HEK293 (cell line): ENCODE results near the gene TLE3.

ENCODE experiments used
- CTCF ChIA-PET: fragments of 350-600 bp; formaldehyde crosslinking; extraction: SDS; loops from one replicate; lab custom pipeline; 2021; ENCODE audit warnings: antibody characterized with exemption; lab: Yijun Ruan, JAX
- POLR2A ChIA-PET: fragments of 300-600 bp; formaldehyde crosslinking; extraction: SDS; loops from one replicate; lab custom pipeline; 2020; ENCODE audit warnings: antibody characterized with exemption, inconsistent platforms; lab: Yijun Ruan, JAX
- H3K27ac ChIP-seq: fragments of 200-500 bp; sonication (Bioruptor generic); 2 replicates; pipeline ENCODE4 v1.5.1; 2014; ENCODE audit warnings: low read depth, low read length, control low read depth, inconsistent platforms; ENCODE audit errors: extremely low read depth
- H3K36me3 ChIP-seq, 2 experiments: fragments of 200-500 bp in 1 of 2; sonication (Bioruptor generic) in 1 of 2; 1 replicate in 1 of 2; 2 replicates in 1 of 2; pipeline ENCODE4 v1.5.1; 2014 to 2017; ENCODE audit warnings: inconsistent platforms in 2 of 2, low read length in 2 of 2; ENCODE audit not compliant: control insufficient read depth in 2 of 2, insufficient read depth in 1 of 2
- H3K4me1 ChIP-seq: fragments of 200-500 bp; sonication (Bioruptor generic); 2 replicates; pipeline ENCODE4 v1.5.1; 2014; ENCODE audit warnings: mild to moderate bottlenecking, low read length, inconsistent platforms; ENCODE audit not compliant: control insufficient read depth, insufficient read depth
- H3K4me3 ChIP-seq: 2 replicates; pipeline ENCODE4 v1.5.1; 2011; ENCODE audit warnings: low read depth, mild to moderate bottlenecking, control low read depth, low read length, moderate library complexity
- H3K9me3 ChIP-seq: fragments of 200-500 bp; sonication (Bioruptor generic); 2 replicates; pipeline ENCODE4 v1.5.1; 2014; ENCODE audit warnings: low read depth, low read length, inconsistent platforms; ENCODE audit not compliant: control insufficient read depth, insufficient read depth
- GLIS1 ChIP-seq: fragments of 450-650 bp; formaldehyde crosslinking; IDR thresholded peaks from 2 replicates; pipeline ENCODE4 v1.5.1; 2016; ENCODE audit warnings: missing biosample characterization, missing genetic modification characterization
- KLF17 ChIP-seq: fragments of 450-650 bp; formaldehyde crosslinking; IDR thresholded peaks from 2 replicates; pipeline ENCODE4 v1.5.1; 2016; ENCODE audit warnings: missing biosample characterization, missing genetic modification characterization
- PRDM2 ChIP-seq: fragments of 450-650 bp; formaldehyde crosslinking; IDR thresholded peaks from 2 replicates; pipeline ENCODE4 v1.5.1; 2016; ENCODE audit warnings: missing biosample characterization, missing genetic modification characterization, borderline replicate concordance
- SCRT2 ChIP-seq: fragments of 450-650 bp; formaldehyde crosslinking; IDR thresholded peaks from 2 replicates; pipeline ENCODE4 v1.5.1; 2016; ENCODE audit warnings: missing biosample characterization, missing genetic modification characterization
- TSHZ1 ChIP-seq: fragments of 450-650 bp; formaldehyde crosslinking; IDR thresholded peaks from 2 replicates; pipeline ENCODE4 v1.5.1; 2016; ENCODE audit warnings: missing biosample characterization, missing genetic modification characterization, borderline replicate concordance
- ZBTB48 ChIP-seq: fragments of 450-650 bp; formaldehyde crosslinking; IDR thresholded peaks from 2 replicates; pipeline ENCODE4 v1.5.1; 2016; ENCODE audit warnings: missing biosample characterization, missing genetic modification characterization
- ZFP69B ChIP-seq: fragments of 450-650 bp; formaldehyde crosslinking; IDR thresholded peaks from 2 replicates; pipeline ENCODE4 v1.5.1; 2016; ENCODE audit warnings: missing biosample characterization, missing genetic modification characterization
- ZNF10 ChIP-seq: fragments of 450-650 bp; formaldehyde crosslinking; IDR thresholded peaks from 2 replicates; pipeline ENCODE4 v1.5.1; 2017; ENCODE audit warnings: missing biosample characterization, missing genetic modification characterization
- ZNF394 ChIP-seq: fragments of 450-650 bp; formaldehyde crosslinking; IDR thresholded peaks from 2 replicates; pipeline ENCODE4 v1.5.1; 2016; ENCODE audit warnings: missing biosample characterization, missing genetic modification characterization, mild to moderate bottlenecking, moderate library complexity, borderline replicate concordance
- ZNF596 ChIP-seq: fragments of 450-650 bp; IDR thresholded peaks from 2 replicates; pipeline ENCODE4 v1.5.0; 2018; ENCODE audit warnings: missing biosample characterization, mild to moderate bottlenecking, missing genetic modification characterization, moderate library complexity
- ZNF600 ChIP-seq: fragments of 450-650 bp; formaldehyde crosslinking; IDR thresholded peaks from 2 replicates; pipeline ENCODE4 v1.5.1; 2016; ENCODE audit warnings: missing biosample characterization, missing genetic modification characterization
- ZNF660 ChIP-seq: fragments of 450-650 bp; IDR thresholded peaks from 2 replicates; pipeline ENCODE4 v1.5.1; 2018; ENCODE audit warnings: missing biosample characterization, mild to moderate bottlenecking, missing genetic modification characterization
- ZNF792 ChIP-seq: fragments of 450-650 bp; formaldehyde crosslinking; IDR thresholded peaks from 2 replicates; pipeline ENCODE4 v1.5.1; 2016; ENCODE audit warnings: missing biosample characterization, missing genetic modification characterization
- TF ChIP-seq, protein P1 (sequence below): fragments of 450-650 bp; formaldehyde crosslinking; conservative IDR thresholded peaks from 2 replicates; pipeline ENCODE4 v1.5.1; 2016; ENCODE audit warnings: low read depth, missing biosample characterization, missing genetic modification characterization
- TF ChIP-seq, protein P2 (sequence below): fragments of 450-650 bp; formaldehyde crosslinking; IDR thresholded peaks from 2 replicates; pipeline ENCODE4 v1.5.1; 2017; ENCODE audit warnings: missing biosample characterization, mild to moderate bottlenecking, missing genetic modification characterization, moderate library complexity
- TF ChIP-seq, protein P3 (sequence below): fragments of 450-650 bp; formaldehyde crosslinking; IDR thresholded peaks from 2 replicates; pipeline ENCODE4 v1.5.1; 2017; ENCODE audit warnings: missing biosample characterization, missing genetic modification characterization
- TF ChIP-seq, protein P4 (sequence below): fragments of 450-650 bp; formaldehyde crosslinking; IDR thresholded peaks from 2 replicates; pipeline ENCODE4 v1.5.1; 2016; ENCODE audit warnings: missing biosample characterization, missing genetic modification characterization

TLE3 gene

GRCh38 chr15:70089692-70089971 is 8.1 kb downstream of the TLE3 start (continued):
- TF ChIP-seq, protein P1, sequence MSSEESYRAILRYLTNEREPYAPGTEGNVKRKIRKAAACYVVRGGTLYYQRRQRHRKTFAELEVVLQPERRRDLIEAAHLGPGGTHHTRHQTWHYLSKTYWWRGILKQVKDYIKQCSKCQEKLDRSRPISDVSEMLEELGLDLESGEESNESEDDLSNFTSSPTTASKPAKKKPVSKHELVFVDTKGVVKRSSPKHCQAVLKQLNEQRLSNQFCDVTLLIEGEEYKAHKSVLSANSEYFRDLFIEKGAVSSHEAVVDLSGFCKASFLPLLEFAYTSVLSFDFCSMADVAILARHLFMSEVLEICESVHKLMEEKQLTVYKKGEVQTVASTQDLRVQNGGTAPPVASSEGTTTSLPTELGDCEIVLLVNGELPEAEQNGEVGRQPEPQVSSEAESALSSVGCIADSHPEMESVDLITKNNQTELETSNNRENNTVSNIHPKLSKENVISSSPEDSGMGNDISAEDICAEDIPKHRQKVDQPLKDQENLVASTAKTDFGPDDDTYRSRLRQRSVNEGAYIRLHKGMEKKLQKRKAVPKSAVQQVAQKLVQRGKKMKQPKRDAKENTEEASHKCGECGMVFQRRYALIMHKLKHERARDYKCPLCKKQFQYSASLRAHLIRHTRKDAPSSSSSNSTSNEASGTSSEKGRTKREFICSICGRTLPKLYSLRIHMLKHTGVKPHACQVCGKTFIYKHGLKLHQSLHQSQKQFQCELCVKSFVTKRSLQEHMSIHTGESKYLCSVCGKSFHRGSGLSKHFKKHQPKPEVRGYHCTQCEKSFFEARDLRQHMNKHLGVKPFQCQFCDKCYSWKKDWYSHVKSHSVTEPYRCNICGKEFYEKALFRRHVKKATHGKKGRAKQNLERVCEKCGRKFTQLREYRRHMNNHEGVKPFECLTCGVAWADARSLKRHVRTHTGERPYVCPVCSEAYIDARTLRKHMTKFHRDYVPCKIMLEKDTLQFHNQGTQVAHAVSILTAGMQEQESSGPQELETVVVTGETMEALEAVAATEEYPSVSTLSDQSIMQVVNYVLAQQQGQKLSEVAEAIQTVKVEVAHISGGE (tag by site-specific recombination): no peak
- no peak for TF ChIP-seq ZNF596 (tag by site-specific recombination)
- TF ChIP-seq ZFP69B (tag by site-specific recombination): no peak

GRCh38 chr15:70088887-70089691 is 8.6 kb downstream of the TLE3 start:
- H3K36me3 ChIP-seq: peaks cover 45 to 94% of the 10 kb centered on the region in 2 experiments
- H3K4me3 ChIP-seq: no peak overlapping the region
- POLR2A ChIA-PET: interaction anchor here (0.9 to 1.4 kb wide), 2 partner anchors 11 to 535 kb away, joined by 4 to 5 read pairs; no protein-coding TSS in a partner anchor
- 0 out of 2 replicates have a peak, but pooled peaks have one; percentile 31 for TF ChIP-seq ZNF10 (tag by site-specific recombination)
- peak; percentile 93 for TF ChIP-seq ZNF600
- TF ChIP-seq, protein P2, sequence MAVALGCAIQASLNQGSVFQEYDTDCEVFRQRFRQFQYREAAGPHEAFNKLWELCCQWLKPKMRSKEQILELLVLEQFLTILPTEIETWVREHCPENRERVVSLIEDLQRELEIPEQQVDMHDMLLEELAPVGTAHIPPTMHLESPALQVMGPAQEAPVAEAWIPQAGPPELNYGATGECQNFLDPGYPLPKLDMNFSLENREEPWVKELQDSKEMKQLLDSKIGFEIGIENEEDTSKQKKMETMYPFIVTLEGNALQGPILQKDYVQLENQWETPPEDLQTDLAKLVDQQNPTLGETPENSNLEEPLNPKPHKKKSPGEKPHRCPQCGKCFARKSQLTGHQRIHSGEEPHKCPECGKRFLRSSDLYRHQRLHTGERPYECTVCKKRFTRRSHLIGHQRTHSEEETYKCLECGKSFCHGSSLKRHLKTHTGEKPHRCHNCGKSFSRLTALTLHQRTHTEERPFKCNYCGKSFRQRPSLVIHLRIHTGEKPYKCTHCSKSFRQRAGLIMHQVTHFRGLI (tag by site-specific recombination): peak; percentile 23; the same call in 1 of the 2 replicates
- peak; percentile 82 for TF ChIP-seq ZNF660 (tag by site-specific recombination)
- TF ChIP-seq ZNF792 (tag by site-specific recombination): no peak
- TF ChIP-seq ZBTB48: no peak
- TF ChIP-seq, protein P3, sequence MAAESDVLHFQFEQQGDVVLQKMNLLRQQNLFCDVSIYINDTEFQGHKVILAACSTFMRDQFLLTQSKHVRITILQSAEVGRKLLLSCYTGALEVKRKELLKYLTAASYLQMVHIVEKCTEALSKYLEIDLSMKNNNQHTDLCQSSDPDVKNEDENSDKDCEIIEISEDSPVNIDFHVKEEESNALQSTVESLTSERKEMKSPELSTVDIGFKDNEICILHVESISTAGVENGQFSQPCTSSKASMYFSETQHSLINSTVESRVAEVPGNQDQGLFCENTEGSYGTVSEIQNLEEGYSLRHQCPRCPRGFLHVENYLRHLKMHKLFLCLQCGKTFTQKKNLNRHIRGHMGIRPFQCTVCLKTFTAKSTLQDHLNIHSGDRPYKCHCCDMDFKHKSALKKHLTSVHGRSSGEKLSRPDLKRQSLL (tag by site-specific recombination): no peak
- no peak for TF ChIP-seq SCRT2 (tag by site-specific recombination)
- TF ChIP-seq GLIS1 (tag by site-specific recombination): peak; percentile 92
- no peak for TF ChIP-seq PRDM2 (tag by site-specific recombination)
- TF ChIP-seq ZNF394 (tag by site-specific recombination): peak; percentile 66; the same call in 1 of the 2 replicates
- TF ChIP-seq TSHZ1 (tag by site-specific recombination): peak; percentile 75; the same call in 1 of the 2 replicates
- peak; percentile 99 for TF ChIP-seq KLF17
- TF ChIP-seq, protein P4, sequence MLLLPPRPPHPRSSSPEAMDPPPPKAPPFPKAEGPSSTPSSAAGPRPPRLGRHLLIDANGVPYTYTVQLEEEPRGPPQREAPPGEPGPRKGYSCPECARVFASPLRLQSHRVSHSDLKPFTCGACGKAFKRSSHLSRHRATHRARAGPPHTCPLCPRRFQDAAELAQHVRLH (tag by site-specific recombination): peak; percentile 64

More at GRCh38 chr15:70088887-70089691, 8.6 kb downstream of the TLE3 start:
- peak overlapping the region; percentile 58 for H3K27ac ChIP-seq
- no peaks in the 10 kb centered on the region for H3K9me3 ChIP-seq
- H3K4me1 ChIP-seq: peaks cover 58% of the 10 kb centered on the region
- CTCF ChIA-PET: interaction anchor here (0.5 to 1.1 kb wide), 2 partner anchors 93 to 197 kb away, joined by 4 to 6 read pairs; no protein-coding TSS in a partner anchor
